A549 (cell line): ENCODE data around the gene SNRNP70. TPM values are rescaled to one million over a fixed set of nuclear protein-coding genes. Genes with fewer than 3 reads are reported as not detected.
"Not testable (repeated sequence)": the region's sequence is repeated elsewhere in the genome, so short reads cannot be mapped to it uniquely, and the experiment has no call there.

Experiments
- ATAC-seq, 2 experiments: fragments of 200-7000 bp in 1 of 2; fragments of >200 bp in 1 of 2; cut with Nextera tagmentation in 1 of 2; cut with Tn5 transposase in 1 of 2; 3 replicates each; pipeline versions ENCODE4 v1.8.0 to v1.9.1; 2018 to 2020; ENCODE audit warnings: mild to moderate bottlenecking in 1 of 2, moderate library complexity in 1 of 2
- CTCF ChIA-PET: fragments of 300-600 bp; sonication (Branson Sonifier 250); formaldehyde crosslinking; extraction: SDS; loops from one replicate; lab custom pipeline; 2021; ENCODE audit warnings: antibody characterized with exemption, inconsistent platforms; lab: Yijun Ruan, JAX
- POLR2A ChIA-PET: fragments of 350-600 bp; formaldehyde crosslinking; extraction: SDS; loops from one replicate; lab custom pipeline; 2021; ENCODE audit warnings: antibody characterized with exemption, inconsistent platforms; lab: Yijun Ruan, JAX
- DNase-seq, 2 experiments: peaks; one replicate each; pipeline versions ENCODE4 v3.0.0 to v3.0.0-alpha.2; 2011 to 2016; ENCODE audit warnings: low read depth in 1 of 2, low spot score in 1 of 2
- FAIRE-seq: peaks from 2 replicates; lab custom pipeline; 2011; peaks lifted over from hg19 to GRCh38; lab: Jason Lieb, UNC
- H3K27ac ChIP-seq, 2 experiments: fragments of >200 bp; sonication (Bioruptor Twin); formaldehyde crosslinking; 3 replicates each; pipeline ENCODE4 v1.5.1; 2016 to 2017
- H3K4me1 ChIP-seq: fragments of >200 bp; sonication (Bioruptor Twin); formaldehyde crosslinking; 3 replicates; pipeline ENCODE4 v1.6.1; 2016
- H3K4me2 ChIP-seq: fragments of >200 bp; sonication (Bioruptor Twin); formaldehyde crosslinking; 3 replicates; pipeline ENCODE4 v1.6.1; 2016
- H3K4me3 ChIP-seq: fragments of >200 bp; sonication (Bioruptor Twin); formaldehyde crosslinking; 3 replicates; pipeline ENCODE4 v1.5.1; 2016
- H3K9me3 ChIP-seq: fragments of >200 bp; sonication (Bioruptor Twin); formaldehyde crosslinking; 3 replicates; pipeline ENCODE4 v1.6.1; 2016
- EHMT2 ChIP-seq: fragments of 200-600 bp; sonication (generic); IDR thresholded peaks from 2 replicates; pipeline ENCODE4 v1.6.1; 2016; ENCODE audit warnings: antibody characterized with exemption, low read depth, mild to moderate bottlenecking, moderate library complexity
- JUN ChIP-seq, 2 experiments: fragments of >200 bp; sonication (Bioruptor Twin); formaldehyde crosslinking; IDR thresholded peaks; 2 replicates in 1 of 2; 3 replicates in 1 of 2; pipeline ENCODE4 v1.6.1; 2016 to 2017
- KDM5A ChIP-seq: fragments of 200-600 bp; sonication (generic); IDR thresholded peaks from 2 replicates; pipeline ENCODE4 v1.6.1; 2016; ENCODE audit warnings: antibody characterized with exemption, mild to moderate bottlenecking
- MYC ChIP-seq: IDR thresholded peaks from 2 replicates; pipeline ENCODE4 v1.6.1; 2012; ENCODE audit warnings: mild to moderate bottlenecking, inconsistent platforms, low read length, improper control_type of control experiment, borderline replicate concordance
- NPAS2 ChIP-seq: fragments of 250-450 bp; sonication (Bioruptor Pico); IDR thresholded peaks from 2 replicates; pipeline ENCODE4 v1.8.0; 2022; ENCODE audit warnings: mild to moderate bottlenecking, moderate library complexity, borderline replicate concordance
- NR3C1 ChIP-seq: fragments of >200 bp; sonication (Bioruptor Twin); formaldehyde crosslinking; IDR thresholded peaks from 3 replicates; pipeline ENCODE4 v1.6.1; 2017
- TFCP2L1 ChIP-seq: fragments of 250-450 bp; sonication (Bioruptor Pico); IDR thresholded peaks from 2 replicates; pipeline ENCODE4 v1.5.0; 2021; ENCODE audit warnings: mild to moderate bottlenecking
- TP53 ChIP-seq: fragments of 250-450 bp; sonication (Bioruptor Pico); IDR thresholded peaks from 2 replicates; pipeline ENCODE4 v1.5.0; 2021; ENCODE audit warnings: mild to moderate bottlenecking, moderate library complexity
- WGBS: methylation state at CpG from one replicate; pipeline ENCODE4 v1.1.6; 2017; ENCODE audit errors: missing lambda C conversion rate; 5-methylcytosine and 5-hydroxymethylcytosine counted together
- polyA plus RNA-seq, 4 experiments: library from polyadenylated mRNA; depleted of rRNA in 3 of 4; stranded (reverse); fragments of >200 nt; fragmentation: RNase III in 1 of 4; extraction: RNeasy Plus Mini Kit Qiagen cat#74134 plus additional on column Dnase treatment in 1 of 4; gene quantifications; 2 replicates in 3 of 4; 3 replicates in 1 of 4; pipeline ENCODE4 v1.2.3, GENCODE V29; 2011 to 2017
- TF ChIP-seq, protein P1 (sequence below): fragments of 200-600 bp; sonication (generic); IDR thresholded peaks from 2 replicates; pipeline ENCODE4 v1.6.1; 2016; ENCODE audit warnings: antibody characterized with exemption, mild to moderate bottlenecking, moderate library complexity
- TF ChIP-seq, protein P2 (sequence below): fragments of >200 bp; sonication (Bioruptor Twin); formaldehyde crosslinking; IDR thresholded peaks from 3 replicates; pipeline ENCODE4 v1.5.1; 2016
- TF ChIP-seq, protein P3 (sequence below): IDR thresholded peaks from 2 replicates; pipeline ENCODE4 v1.6.1; 2012; ENCODE audit warnings: low read depth, borderline replicate concordance
- TF ChIP-seq, protein P4 (sequence below): fragments of 150-350 bp; IDR thresholded peaks from 2 replicates; pipeline ENCODE4 v1.6.1; 2014; ENCODE audit warnings: low read depth, mild to moderate bottlenecking, low read length

SNRNP70 gene
- polyA plus RNA-seq, 2 of the 4 experiments (the other 2 are of a cell fraction): 214 to 350 TPM

DNA sequence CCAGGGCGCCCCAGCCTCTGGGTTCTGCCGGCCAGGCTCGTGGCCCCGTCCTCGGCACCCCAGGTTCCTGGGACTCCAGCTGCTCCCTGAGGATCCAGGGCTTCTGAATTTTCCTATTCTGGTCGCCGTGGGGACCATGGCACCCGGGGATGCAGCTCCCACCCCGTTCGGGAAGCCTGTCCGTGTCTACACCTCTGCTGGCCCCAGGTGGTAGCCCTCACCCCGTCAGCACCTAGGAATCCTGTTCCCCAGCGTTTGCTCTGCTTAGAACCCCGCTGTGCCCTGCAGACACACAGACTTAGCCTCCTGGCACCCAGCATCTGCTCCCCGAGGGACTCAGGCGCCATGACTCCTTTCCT is 35.1 kb downstream of the SNRNP70 start:
- H3K4me3 ChIP-seq: peak overlapping the region; percentile 62
- peaks cover 16% of the 10 kb centered on the region for H3K4me1 ChIP-seq
- WGBS: 30% methylated on average over 11 of the region's 16 CpGs
- no peaks in the 10 kb centered on the region for H3K9me3 ChIP-seq
- POLR2A ChIA-PET: interaction anchor here (0.8 to 1.2 kb wide), 3 partner anchors 20 to 127 kb away, joined by 3 to 5 read pairs (median 4); partner anchors contain the start of gene RUVBL2
- FAIRE-seq (no peak), ATAC-seq (peak in 1 of 2 experiments; percentile 1; a peak in 1 of 6 replicates), DNase-seq (no peak)
- TF ChIP-seq EHMT2: 0 out of 2 replicates have a peak, but pooled peaks have one; percentile 28
- TF ChIP-seq NPAS2: no peak
- no peak for TF ChIP-seq JUN (IDR thresholded peaks at IDR 0.05)
- TF ChIP-seq KDM5A: no peak
- TF ChIP-seq, protein P1, sequence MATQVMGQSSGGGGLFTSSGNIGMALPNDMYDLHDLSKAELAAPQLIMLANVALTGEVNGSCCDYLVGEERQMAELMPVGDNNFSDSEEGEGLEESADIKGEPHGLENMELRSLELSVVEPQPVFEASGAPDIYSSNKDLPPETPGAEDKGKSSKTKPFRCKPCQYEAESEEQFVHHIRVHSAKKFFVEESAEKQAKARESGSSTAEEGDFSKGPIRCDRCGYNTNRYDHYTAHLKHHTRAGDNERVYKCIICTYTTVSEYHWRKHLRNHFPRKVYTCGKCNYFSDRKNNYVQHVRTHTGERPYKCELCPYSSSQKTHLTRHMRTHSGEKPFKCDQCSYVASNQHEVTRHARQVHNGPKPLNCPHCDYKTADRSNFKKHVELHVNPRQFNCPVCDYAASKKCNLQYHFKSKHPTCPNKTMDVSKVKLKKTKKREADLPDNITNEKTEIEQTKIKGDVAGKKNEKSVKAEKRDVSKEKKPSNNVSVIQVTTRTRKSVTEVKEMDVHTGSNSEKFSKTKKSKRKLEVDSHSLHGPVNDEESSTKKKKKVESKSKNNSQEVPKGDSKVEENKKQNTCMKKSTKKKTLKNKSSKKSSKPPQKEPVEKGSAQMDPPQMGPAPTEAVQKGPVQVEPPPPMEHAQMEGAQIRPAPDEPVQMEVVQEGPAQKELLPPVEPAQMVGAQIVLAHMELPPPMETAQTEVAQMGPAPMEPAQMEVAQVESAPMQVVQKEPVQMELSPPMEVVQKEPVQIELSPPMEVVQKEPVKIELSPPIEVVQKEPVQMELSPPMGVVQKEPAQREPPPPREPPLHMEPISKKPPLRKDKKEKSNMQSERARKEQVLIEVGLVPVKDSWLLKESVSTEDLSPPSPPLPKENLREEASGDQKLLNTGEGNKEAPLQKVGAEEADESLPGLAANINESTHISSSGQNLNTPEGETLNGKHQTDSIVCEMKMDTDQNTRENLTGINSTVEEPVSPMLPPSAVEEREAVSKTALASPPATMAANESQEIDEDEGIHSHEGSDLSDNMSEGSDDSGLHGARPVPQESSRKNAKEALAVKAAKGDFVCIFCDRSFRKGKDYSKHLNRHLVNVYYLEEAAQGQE: peak; percentile 87
- no peak for TF ChIP-seq MYC
- no peak for TF ChIP-seq TP53 (CRISPR knock-in tag)
- H3K4me2 ChIP-seq: peak overlapping the region; percentile 87
- CTCF ChIA-PET: interaction anchor here (0.6 to 21.0 kb wide), 14 partner anchors 11 to 449 kb away, joined by 3 to 298 read pairs (median 4); partner anchors contain the start of genes GYS1 and RUVBL2
- peak overlapping the region in 1 of 2 experiments; percentile 95; a peak in 2 of 6 replicates for H3K27ac ChIP-seq

DNA sequence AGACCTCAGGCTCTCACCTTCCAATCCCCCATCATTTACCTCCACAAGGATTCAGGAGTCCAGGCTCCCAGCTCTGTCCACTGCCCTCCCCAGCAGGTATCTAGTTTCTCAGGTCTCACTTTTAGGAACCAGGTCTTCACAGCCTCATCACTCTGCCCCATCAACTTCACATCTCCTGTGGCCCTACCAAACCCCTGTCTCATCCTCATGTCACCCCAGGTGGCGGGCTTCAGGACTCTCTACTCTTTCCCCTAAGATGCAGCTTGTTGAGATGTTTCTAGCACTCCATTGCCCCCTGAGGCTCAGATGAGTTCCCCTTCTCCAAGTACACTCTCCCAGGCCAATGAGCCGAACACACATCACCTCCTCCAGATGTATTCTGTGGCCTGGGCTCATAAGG is 35.6 kb downstream of the SNRNP70 start:
- TF ChIP-seq, protein P2, sequence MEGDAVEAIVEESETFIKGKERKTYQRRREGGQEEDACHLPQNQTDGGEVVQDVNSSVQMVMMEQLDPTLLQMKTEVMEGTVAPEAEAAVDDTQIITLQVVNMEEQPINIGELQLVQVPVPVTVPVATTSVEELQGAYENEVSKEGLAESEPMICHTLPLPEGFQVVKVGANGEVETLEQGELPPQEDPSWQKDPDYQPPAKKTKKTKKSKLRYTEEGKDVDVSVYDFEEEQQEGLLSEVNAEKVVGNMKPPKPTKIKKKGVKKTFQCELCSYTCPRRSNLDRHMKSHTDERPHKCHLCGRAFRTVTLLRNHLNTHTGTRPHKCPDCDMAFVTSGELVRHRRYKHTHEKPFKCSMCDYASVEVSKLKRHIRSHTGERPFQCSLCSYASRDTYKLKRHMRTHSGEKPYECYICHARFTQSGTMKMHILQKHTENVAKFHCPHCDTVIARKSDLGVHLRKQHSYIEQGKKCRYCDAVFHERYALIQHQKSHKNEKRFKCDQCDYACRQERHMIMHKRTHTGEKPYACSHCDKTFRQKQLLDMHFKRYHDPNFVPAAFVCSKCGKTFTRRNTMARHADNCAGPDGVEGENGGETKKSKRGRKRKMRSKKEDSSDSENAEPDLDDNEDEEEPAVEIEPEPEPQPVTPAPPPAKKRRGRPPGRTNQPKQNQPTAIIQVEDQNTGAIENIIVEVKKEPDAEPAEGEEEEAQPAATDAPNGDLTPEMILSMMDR: no peak
- TF ChIP-seq, protein P3, sequence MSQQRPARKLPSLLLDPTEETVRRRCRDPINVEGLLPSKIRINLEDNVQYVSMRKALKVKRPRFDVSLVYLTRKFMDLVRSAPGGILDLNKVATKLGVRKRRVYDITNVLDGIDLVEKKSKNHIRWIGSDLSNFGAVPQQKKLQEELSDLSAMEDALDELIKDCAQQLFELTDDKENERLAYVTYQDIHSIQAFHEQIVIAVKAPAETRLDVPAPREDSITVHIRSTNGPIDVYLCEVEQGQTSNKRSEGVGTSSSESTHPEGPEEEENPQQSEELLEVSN: no peak
- TF ChIP-seq, protein P4, sequence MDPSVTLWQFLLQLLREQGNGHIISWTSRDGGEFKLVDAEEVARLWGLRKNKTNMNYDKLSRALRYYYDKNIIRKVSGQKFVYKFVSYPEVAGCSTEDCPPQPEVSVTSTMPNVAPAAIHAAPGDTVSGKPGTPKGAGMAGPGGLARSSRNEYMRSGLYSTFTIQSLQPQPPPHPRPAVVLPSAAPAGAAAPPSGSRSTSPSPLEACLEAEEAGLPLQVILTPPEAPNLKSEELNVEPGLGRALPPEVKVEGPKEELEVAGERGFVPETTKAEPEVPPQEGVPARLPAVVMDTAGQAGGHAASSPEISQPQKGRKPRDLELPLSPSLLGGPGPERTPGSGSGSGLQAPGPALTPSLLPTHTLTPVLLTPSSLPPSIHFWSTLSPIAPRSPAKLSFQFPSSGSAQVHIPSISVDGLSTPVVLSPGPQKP: no peak
- TF ChIP-seq TFCP2L1 (CRISPR knock-in tag) (no peak), NR3C1 (no peak)
- H3K4me2 ChIP-seq: no peak overlapping the region
- no peak overlapping the region for H3K4me3 ChIP-seq
- POLR2A ChIA-PET: no interaction called here
- FAIRE-seq (no peak), DNase-seq (no peak), ATAC-seq (no peak)
- WGBS: 85% methylated on average over 2 of the region's 2 CpGs
- no peaks in the 10 kb centered on the region for H3K9me3 ChIP-seq
- no peak overlapping the region for H3K27ac ChIP-seq
- peaks cover 16% of the 10 kb centered on the region for H3K4me1 ChIP-seq
- CTCF ChIA-PET: interaction anchor here (0.8 to 21.0 kb wide), 13 partner anchors 13 to 144 kb away, joined by 3 to 298 read pairs (median 4); partner anchors contain the start of genes GYS1 and RUVBL2

DNA sequence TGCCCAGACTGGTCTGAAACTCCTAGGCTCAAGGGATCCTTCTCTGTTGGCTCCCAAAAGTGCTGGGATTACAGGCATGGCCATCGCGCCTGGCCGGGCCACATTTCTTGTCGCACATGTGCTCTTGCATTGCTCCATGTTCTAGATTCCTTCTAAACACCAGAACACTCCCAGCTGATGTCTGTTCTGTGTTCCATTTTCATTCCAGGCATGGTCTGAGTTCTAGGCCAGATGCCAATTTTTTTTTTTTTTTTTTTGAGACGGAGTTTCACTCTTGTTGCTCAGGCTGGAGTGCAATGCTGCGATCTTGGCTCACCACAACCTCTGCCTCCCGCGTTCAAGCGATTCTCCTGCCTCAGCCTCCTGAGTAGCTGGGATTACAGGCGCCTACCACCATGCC is 36.6 kb downstream of the SNRNP70 start:
- H3K27ac ChIP-seq, H3K4me3 ChIP-seq, H3K4me2 ChIP-seq, H3K9me3 ChIP-seq, FAIRE-seq, DNase-seq, ATAC-seq: not testable (repeated sequence)
- H3K4me1 ChIP-seq: peaks cover 16% of the 10 kb centered on the region
- CTCF ChIA-PET: interaction anchor here (1.1 to 21.0 kb wide), 9 partner anchors 13 to 124 kb away, joined by 3 to 298 read pairs (median 14); no protein-coding TSS in a partner anchor
- POLR2A ChIA-PET: interaction anchor here (0.7 kb wide), 1 partner anchor 13 kb away, joined by 3 read pairs; no protein-coding TSS in a partner anchor
- WGBS: 79% methylated on average over 10 of the region's 10 CpGs
